Neural cell (in vitro differentiated cells): ENCODE data around the gene SMIM7. TPM values are rescaled to one million over a fixed set of nuclear protein-coding genes. Genes with fewer than 3 reads are reported as not detected.
"Not testable (repeated sequence)": the region's sequence is repeated elsewhere in the genome, so short reads cannot be mapped to it uniquely, and the experiment has no call there.

Source experiments
- H2AFZ ChIP-seq: fragments of 200-600, 300-800 bp; sonication (generic), shearing (Covaris generic); 2 replicates; pipeline ENCODE4 v1.6.0; 2014; ENCODE audit warnings: low read depth, mild to moderate bottlenecking, antibody characterized with exemption, low read length, moderate library complexity
- H3F3A ChIP-seq: fragments of 200-600 bp; shearing (Covaris generic); 2 replicates; pipeline ENCODE4 v1.6.1; 2016; ENCODE audit warnings: mild to moderate bottlenecking, moderate library complexity, mixed read lengths, antibody characterized with exemption, low read length; ENCODE audit not compliant: insufficient read depth, poor library complexity, severe bottlenecking
- H3K27ac ChIP-seq: fragments of 200-600, 300-800 bp; sonication (generic), shearing (Covaris generic); 2 replicates; pipeline ENCODE4 v1.5.1; 2014; ENCODE audit warnings: mild to moderate bottlenecking, low read length, moderate library complexity
- H3K27me3 ChIP-seq: fragments of 300-800, 200-600 bp; sonication (generic), shearing (Covaris generic); 2 replicates; pipeline ENCODE4 v1.6.0; 2014; ENCODE audit warnings: mild to moderate bottlenecking, low read depth, low read length, moderate library complexity; ENCODE audit not compliant: insufficient read depth
- H3K36me3 ChIP-seq: fragments of 300-800, 200-600 bp; sonication (generic), shearing (Covaris generic); 2 replicates; pipeline ENCODE4 v1.5.1; 2014; ENCODE audit warnings: mild to moderate bottlenecking, antibody characterized with exemption, low read length, moderate library complexity; ENCODE audit not compliant: insufficient read depth
- H3K4me2 ChIP-seq: fragments of 300-800, 200-600 bp; sonication (generic), shearing (Covaris generic); 2 replicates; pipeline ENCODE4 v1.6.0; 2014; ENCODE audit warnings: mild to moderate bottlenecking, low read length
- H3K4me3 ChIP-seq: fragments of 300-800, 200-600 bp; sonication (generic), shearing (Covaris generic); 2 replicates; pipeline ENCODE4 v1.5.1; 2014; ENCODE audit warnings: mild to moderate bottlenecking, low read length, moderate library complexity
- H3K79me2 ChIP-seq: fragments of 200-600 bp; shearing (Covaris generic); replicated peaks from 2 replicates; pipeline ENCODE4 v1.6.0; 2014; ENCODE audit warnings: mild to moderate bottlenecking, low read length, moderate library complexity; ENCODE audit not compliant: insufficient read depth
- H3K9ac ChIP-seq: fragments of 300-800, 200-600 bp; sonication (generic), shearing (Covaris generic); 2 replicates; pipeline ENCODE4 v1.6.1; 2016; ENCODE audit warnings: mild to moderate bottlenecking, low read length, mixed read lengths
- H3K9me2 ChIP-seq: fragments of 200-600 bp; shearing (Covaris generic); 2 replicates; pipeline ENCODE4 v1.6.1; 2016; ENCODE audit warnings: mild to moderate bottlenecking, low read length, mixed read lengths; ENCODE audit not compliant: insufficient read depth
- H3K9me3 ChIP-seq: fragments of 200-600, 300-800 bp; sonication (generic), shearing (Covaris generic); 2 replicates; pipeline ENCODE4 v1.6.1; 2016; ENCODE audit warnings: mild to moderate bottlenecking, mixed run types, low read length, moderate library complexity, mixed read lengths
- H4K20me1 ChIP-seq: fragments of 200-600 bp; shearing (Covaris generic); 2 replicates; pipeline ENCODE4 v1.6.1; 2016; ENCODE audit warnings: mild to moderate bottlenecking, mixed run types; ENCODE audit not compliant: insufficient read depth
- CTCF ChIP-seq: fragments of 450-650 bp; IDR thresholded peaks from 2 replicates; pipeline ENCODE4 v1.5.1; 2014; ENCODE audit warnings: antibody characterized with exemption, mild to moderate bottlenecking, moderate library complexity; ENCODE audit not compliant: poor library complexity, severe bottlenecking
- EP300 ChIP-seq: fragments of 450-650 bp; conservative IDR thresholded peaks from 2 replicates; pipeline ENCODE4 v1.6.1; 2014; ENCODE audit warnings: antibody characterized with exemption, mild to moderate bottlenecking, moderate library complexity; ENCODE audit not compliant: poor library complexity, severe bottlenecking
- EZH2 ChIP-seq: fragments of 200-600, 300-800 bp; shearing (Covaris generic), sonication (generic); IDR thresholded peaks from 2 replicates; pipeline ENCODE4 v1.6.1; 2014; ENCODE audit warnings: antibody characterized with exemption, low read length, borderline replicate concordance, mild to moderate bottlenecking; ENCODE audit not compliant: insufficient read depth, poor library complexity, severe bottlenecking
- MXI1 ChIP-seq: fragments of 450-650 bp; conservative IDR thresholded peaks from 2 replicates; pipeline ENCODE4 v1.6.1; 2014; ENCODE audit warnings: antibody characterized with exemption, mild to moderate bottlenecking; ENCODE audit not compliant: poor library complexity, severe bottlenecking
- POLR2AphosphoS5 ChIP-seq: IDR thresholded peaks from 2 replicates; pipeline ENCODE4 v1.6.1; 2012
- RAD21 ChIP-seq: fragments of 450-650 bp; conservative IDR thresholded peaks from 2 replicates; pipeline ENCODE4 v1.6.1; 2014; ENCODE audit warnings: antibody characterized with exemption, mild to moderate bottlenecking, moderate library complexity
- REST ChIP-seq: IDR thresholded peaks from 2 replicates; pipeline ENCODE4 v1.6.1; 2012; ENCODE audit warnings: borderline replicate concordance
- SMC3 ChIP-seq: fragments of 450-650 bp; conservative IDR thresholded peaks from 2 replicates; pipeline ENCODE4 v1.6.1; 2014; ENCODE audit warnings: antibody characterized with exemption, mild to moderate bottlenecking, moderate library complexity; ENCODE audit not compliant: poor library complexity
- TAF1 ChIP-seq: IDR thresholded peaks from 2 replicates; pipeline ENCODE4 v1.6.1; 2012; ENCODE audit warnings: low read depth
- polyA plus RNA-seq: library from polyadenylated mRNA; depleted of rRNA; stranded (reverse); fragments of >200 nt; gene quantifications from 2 replicates; pipeline ENCODE4 v1.2.3, GENCODE V29; 2014

Gene SMIM7
- polyA plus RNA-seq, 1 donor from 2014 or later: 153 TPM

GRCh38 chr19:16676101-16676798 is 16.3 kb upstream of the SMIM7 start:
- H4K20me1 ChIP-seq: no peaks in the 10 kb centered on the region
- no peaks in the 10 kb centered on the region for H3K9me3 ChIP-seq
- no peak overlapping the region for H2AFZ ChIP-seq
- no peaks in the 10 kb centered on the region for H3F3A ChIP-seq
- no peak overlapping the region for H3K4me3 ChIP-seq
- TF ChIP-seq MXI1 (no peak), POLR2AphosphoS5 (no peak), EZH2 (no peak), CTCF (no peak), TAF1 (no peak), RAD21 (no peak), REST (no peak), EP300 (no peak), SMC3 (no peak)
- no peaks in the 10 kb centered on the region for H3K79me2 ChIP-seq
- no peak overlapping the region for H3K4me2 ChIP-seq
- H3K9me2 ChIP-seq: no peaks in the 10 kb centered on the region
- no peak overlapping the region for H3K27ac ChIP-seq
- no peaks in the 10 kb centered on the region for H3K36me3 ChIP-seq
- H3K27me3 ChIP-seq: no peaks in the 10 kb centered on the region
- H3K9ac ChIP-seq: no peak overlapping the region

- not testable (repeated sequence) for H3F3A ChIP-seq, H3K9ac ChIP-seq, H3K27me3 ChIP-seq, H3K36me3 ChIP-seq, H3K27ac ChIP-seq, H3K79me2 ChIP-seq, H3K9me2 ChIP-seq, H3K9me3 ChIP-seq, H4K20me1 ChIP-seq, H3K4me2 ChIP-seq, H2AFZ ChIP-seq, H3K4me3 ChIP-seq
These were observed 13.9 kb upstream of the SMIM7 start for GRCh38 chr19:16673839-16674238.

- Histone ChIP-seq H4K20me1 (no peaks in the 10 kb centered on the region), H3K9me2 (no peaks in the 10 kb centered on the region), H3K4me3 (no peak overlapping the region), H3K9ac (no peak overlapping the region), H3K27ac (no peak overlapping the region), H3K4me2 (no peak overlapping the region), H3K9me3 (no peaks in the 10 kb centered on the region), H3K36me3 (no peaks in the 10 kb centered on the region), H2AFZ (no peak overlapping the region), H3K27me3 (no peaks in the 10 kb centered on the region), H3K79me2 (no peaks in the 10 kb centered on the region), H3F3A (no peaks in the 10 kb centered on the region)
- TF ChIP-seq RAD21: no peak
- TF ChIP-seq EZH2: no peak
- no peak for TF ChIP-seq REST
- TF ChIP-seq MXI1: no peak
- no peak for TF ChIP-seq SMC3
- no peak for TF ChIP-seq EP300
- TF ChIP-seq POLR2AphosphoS5: no peak
- TF ChIP-seq CTCF: no peak
- no peak for TF ChIP-seq TAF1
These were observed 13.3 kb upstream of the SMIM7 start for GRCh38 chr19:16673231-16673630.
